GM21360 (cell line): Measurements from ENCODE around the gene TES.

Experiments
- ATAC-seq: cut with Tn5 transposase; IDR thresholded peaks from one replicate; pipeline ENCODE4 v1.9.1; 2021; ENCODE audit warnings: mild to moderate bottlenecking, moderate library complexity; ENCODE audit not compliant: unreplicated experiment

TES gene

GRCh38 chr7:116219288-116219687 lies 8.9 kb downstream of the TES start:
- ATAC-seq: no peak

GRCh38 chr7:116219834-116220233 lies 9.5 kb downstream of the TES start:
- ATAC-seq: no peak

GRCh38 chr7:116222501-116222900 lies 12.2 kb downstream of the TES start:
- no peak for ATAC-seq

GRCh38 chr7:116223588-116223987 lies 13.2 kb downstream of the TES start:
- no peak for ATAC-seq

GRCh38 chr7:116224492-116225098 lies 14.3 kb downstream of the TES start:
- ATAC-seq: peak; percentile 34

GRCh38 chr7:116225860-116226259 lies 15.5 kb downstream of the TES start:
- ATAC-seq: no peak

DNA sequence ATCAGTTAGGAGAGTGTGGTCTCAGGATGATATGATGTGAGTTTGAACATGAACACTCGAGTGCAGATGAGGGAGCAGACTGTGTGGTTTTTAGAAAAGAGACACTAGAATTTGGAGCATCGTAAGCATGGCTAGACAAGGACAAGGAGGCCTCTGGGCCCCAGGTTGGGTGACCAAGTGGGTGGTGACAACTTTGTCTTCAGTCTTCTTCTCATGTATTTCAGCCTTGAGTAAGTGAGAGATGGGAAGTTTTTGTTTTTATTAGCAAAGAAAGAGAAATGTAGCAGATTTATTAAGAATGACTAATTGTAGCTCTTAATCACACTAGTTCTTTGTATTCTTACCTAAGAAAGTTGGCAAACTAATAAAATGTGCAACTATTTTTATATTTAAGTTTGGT lies 16.3 kb downstream of the TES start:
- ATAC-seq: no peak

DNA sequence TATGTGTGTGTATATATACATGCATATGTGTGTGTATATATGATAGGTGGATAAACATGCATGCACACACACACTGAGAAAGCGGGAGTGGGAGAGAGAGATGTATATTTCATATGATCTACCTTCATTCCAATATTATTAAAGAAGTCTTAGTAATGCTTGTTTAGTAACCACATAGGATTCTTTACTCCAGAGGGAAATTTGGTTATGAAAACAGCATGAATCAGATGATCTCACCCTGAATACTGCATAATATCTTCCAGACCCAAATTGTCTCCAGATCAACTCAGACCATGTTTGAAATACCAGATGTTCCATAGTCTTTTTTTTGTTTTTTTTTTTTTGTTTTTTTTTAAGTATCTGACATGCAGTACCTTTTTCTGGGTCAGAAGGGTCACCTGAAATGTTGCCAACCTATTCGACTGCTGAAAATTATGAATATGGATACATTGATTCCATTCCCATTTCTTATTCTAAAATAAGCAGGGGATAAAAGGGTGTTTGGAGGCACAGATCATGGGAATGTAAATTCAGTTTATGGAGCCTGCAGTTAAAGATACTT lies 17.4 kb downstream of the TES start:
- ATAC-seq: no peak

DNA sequence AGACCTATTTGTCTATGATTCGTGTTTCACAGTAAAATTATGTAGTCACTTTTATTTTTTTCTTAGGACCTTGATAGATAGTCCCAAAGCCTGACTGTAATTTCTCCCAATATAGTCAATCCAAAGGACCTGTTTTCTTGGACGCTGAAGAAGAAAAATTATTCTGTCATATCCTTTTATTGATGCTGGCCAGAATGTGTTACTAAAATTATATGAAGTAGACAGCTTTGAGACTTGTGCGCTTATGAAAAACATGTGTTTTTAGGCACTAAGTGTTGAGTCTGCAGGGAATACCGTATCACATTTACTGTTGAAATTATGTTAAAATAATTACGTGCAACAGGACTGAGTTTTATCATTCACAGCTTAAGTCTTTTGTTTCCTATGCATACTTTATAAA lies 17.9 kb downstream of the TES start:
- no peak for ATAC-seq

GRCh38 chr7:116229366-116229765 lies 19.0 kb downstream of the TES start:
- ATAC-seq: peak; percentile 62

- no peak for ATAC-seq
These were observed 20.1 kb downstream of the TES start for GRCh38 chr7:116230191-116231005.

GRCh38 chr7:116231543-116231942 lies 21.2 kb downstream of the TES start:
- ATAC-seq: no peak

GRCh38 chr7:116231949-116232348 lies 21.6 kb downstream of the TES start:
- no peak for ATAC-seq

DNA sequence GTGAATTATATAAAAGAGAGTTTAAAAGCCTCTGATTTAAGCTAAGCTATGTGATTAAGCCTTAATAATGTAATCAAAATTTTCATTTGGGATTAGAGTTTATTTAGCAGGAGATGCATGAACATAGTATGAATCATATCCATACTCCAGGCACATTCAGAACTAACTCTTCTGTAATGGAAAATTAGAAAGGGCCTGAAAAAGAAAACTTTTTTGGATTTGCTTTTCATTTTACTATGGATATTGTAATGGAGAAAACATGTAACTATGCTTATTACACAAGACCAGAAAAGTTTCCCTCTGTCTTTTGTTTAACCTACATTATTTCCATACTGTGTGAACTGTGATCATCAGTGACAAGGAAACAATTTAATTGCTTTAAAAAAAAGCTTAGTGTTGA lies 22.0 kb downstream of the TES start:
- no peak for ATAC-seq

- no peak for ATAC-seq
These were observed 22.6 kb downstream of the TES start for GRCh38 chr7:116232920-116233319.

DNA sequence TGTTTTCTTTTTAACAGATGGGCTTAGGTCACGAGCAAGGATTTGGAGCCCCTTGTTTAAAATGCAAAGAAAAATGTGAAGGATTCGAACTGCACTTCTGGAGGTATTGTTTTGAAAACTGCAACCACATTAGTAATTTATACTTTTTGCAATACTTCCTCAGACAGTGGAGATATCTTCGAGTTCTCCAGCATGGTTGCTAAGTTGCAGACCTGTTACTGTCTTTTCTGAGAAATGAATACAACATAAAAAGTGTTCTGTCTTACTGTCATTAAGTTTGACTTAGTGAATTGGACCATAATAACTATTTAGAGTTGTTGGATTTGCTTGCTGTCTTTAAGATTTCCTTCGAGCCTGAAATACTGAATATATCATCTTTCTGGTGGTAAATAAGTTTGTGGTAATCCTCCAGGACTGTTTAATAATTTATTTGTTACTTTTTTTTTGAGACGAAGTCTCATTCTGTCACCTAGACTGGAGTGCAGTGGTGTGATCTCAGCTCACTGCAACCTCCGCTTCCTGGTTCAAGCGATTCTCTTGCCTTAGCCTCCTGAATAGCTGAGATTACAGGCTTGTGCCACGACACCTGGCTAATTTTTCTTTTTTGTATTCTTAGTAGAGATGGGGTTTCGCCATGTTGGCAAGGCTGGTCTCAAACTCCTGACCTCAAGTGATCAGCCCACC lies 24.3 kb downstream of the TES start:
- no peak for ATAC-seq

GRCh38 chr7:116235380-116235779 lies 25.0 kb downstream of the TES start:
- ATAC-seq: peak; percentile 9

GRCh38 chr7:116236020-116236630 lies 25.8 kb downstream of the TES start:
- peak; percentile 51 for ATAC-seq

DNA sequence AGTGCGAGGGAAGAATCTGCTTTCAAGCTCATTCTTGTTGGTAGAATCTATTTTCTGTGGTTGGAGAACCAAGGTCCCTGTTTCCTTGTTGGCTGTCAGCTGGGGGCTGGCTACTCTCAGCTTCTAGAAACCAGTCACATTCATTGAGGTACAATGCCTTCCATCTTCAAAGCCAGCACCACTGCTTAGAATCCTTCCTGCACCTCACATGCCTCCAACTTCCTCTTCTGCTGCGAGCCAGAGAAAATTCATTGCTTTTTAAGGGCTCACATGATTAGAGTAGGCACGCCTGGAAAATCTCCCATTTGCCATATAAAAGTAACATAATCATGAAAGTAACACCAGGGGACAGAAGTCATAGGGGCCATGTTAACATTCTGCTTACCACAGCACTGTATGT lies 28.7 kb downstream of the TES start:
- ATAC-seq: no peak

- ATAC-seq: no peak
These were observed 29.1 kb downstream of the TES start for GRCh38 chr7:116239434-116239833.

- no peak for ATAC-seq
These were observed 29.8 kb downstream of the TES start for GRCh38 chr7:116240024-116240668.
